Inferior parietal cortex (tissue), 1 donor: ENCODE results near the gene CARMIL1.

Experiments
- DNase-seq: peaks from one replicate; pipeline ENCODE4 v3.0.0-alpha.2; 2016; ENCODE audit errors: extremely low spot score

CARMIL1 gene

DNA sequence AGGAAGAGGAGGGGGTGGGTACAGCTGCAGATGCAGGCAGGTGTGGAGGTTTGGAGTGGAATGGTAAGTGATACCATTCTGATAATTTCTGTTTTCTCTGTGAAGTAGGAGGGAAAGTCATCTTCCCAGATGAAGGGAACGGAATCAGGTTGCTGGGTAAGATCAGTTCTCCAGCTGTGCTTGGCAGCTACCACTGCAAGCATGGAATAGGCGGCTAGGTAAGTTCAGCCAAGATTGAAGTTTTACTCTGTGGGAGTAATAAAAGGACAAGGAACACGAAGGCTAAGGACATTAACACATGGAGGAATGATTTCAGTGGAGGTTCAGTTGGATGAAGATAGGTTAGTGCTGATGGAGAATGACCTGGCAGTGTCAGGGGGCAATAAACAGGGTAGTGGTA is 128.3 kb downstream of the CARMIL1 start:
- DNase-seq, result no peak

DNA sequence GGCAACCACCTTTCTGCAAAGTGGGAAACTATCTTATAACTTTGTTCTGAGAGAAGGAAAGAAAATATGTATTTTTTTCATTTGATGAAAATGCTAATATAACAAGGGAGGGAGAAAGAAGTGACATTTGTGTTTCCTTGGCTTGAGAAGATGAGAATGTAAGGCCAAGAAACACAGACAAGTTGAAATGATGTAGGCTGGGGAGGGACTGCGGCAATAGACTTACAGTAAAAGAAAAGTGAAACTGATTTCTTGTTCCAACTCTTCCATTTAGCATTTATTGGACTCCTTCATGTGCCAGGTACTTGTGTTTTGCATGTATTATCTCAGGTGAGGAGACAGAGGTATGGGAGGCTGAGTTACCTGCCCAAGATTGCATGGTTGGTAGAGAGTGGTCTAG is 130.9 kb downstream of the CARMIL1 start:
- no peak for DNase-seq

DNA sequence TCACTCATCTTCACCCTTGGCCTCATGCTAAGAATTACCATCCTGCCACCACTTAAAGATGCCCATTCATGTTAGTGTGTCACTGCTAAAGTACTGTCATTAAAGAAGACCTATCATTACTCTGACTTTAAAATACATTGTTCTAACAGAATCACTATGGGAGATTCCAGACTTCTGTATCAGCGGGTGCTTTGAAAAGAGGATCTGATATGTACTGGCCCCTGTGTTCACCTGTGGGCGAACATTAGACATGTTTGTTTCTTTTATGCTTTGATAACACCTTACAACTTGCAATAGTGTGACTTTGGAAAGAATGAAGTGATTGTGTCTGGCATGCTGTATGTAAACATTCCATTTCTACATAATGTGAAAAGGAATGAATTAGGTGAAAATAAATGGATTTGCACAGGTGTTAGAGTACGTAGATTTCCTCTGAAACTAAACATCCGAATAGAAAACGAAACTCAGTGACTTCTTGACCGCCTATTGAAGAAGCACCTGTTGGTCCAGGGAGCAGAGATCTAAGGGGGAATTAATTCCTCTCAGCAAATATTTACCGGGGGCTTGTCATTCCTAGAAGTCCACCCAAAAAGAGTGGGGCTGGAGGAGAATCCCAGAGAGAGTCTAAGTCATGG is 132.3 kb downstream of the CARMIL1 start:
- DNase-seq, result no peak

DNA sequence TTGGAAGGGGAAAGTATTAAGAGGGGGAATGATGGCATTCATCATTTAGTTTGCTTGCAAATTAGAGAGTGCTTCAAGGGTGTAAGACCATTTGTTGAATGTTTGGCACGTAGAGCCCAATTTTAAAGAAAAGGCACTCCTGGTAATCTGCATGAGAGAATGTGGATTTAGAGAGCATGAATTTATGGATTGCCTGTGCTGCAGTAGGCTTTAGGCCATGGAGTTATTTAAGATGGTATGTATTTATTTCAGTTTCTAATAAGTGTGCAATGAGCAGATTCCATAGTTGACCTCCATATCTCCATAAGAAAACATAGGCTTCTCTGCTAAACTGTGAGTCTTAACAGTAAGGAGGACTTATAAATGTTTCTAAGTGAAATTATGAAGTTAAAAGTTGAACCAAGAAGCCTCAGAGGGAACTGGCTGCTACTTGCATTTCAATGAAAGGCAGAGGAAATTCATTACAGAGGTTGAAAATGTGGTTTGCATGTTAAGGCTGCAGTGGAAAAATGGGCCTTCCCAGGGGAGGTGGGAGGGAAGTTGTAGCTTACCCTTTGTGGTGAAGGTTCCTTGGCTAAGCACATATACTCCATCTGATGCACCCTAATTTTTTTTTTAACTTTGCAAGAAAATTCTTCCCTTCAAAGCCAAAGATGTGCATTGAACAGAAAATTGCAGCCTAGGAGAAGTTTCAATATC is 134.2 kb downstream of the CARMIL1 start:
- DNase-seq, result no peak

DNA sequence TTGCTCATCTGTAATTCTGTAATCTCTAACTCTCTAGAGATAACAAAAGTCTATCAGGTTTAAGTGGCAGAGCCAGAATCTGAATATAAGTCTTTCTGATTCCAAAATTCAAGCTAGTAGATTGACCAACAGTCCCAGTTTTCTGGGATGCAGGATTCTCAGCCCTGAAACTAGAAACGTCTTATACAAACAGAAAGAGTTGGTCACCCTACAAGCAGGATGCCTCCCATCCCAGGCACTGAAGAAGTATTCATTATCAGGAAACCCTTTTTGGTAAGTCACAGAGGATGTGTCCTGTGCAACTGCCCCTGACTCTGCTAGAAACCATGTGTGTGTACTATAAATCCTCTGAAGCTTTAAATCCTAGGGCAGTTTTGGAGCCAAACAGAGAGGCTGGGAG is 135.0 kb downstream of the CARMIL1 start:
- DNase-seq, result no peak

DNA sequence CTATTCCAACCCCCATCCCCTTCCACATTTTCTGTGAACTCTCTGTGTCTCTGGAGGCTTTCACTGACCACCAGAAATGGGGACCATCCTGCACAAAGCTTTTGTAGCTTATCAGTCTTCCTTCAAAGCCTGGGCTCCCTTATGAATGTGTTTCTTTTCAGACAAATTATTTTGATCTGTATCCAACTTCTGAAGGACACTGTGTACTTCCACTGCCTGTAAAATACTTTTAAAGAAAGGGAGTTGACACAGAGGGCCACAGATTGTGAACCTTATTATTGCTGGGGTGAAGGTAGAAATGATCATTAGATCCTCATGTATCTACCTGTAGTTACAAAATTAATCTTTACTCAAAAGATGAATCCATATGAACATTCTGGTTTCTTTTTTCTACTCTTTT is 135.6 kb downstream of the CARMIL1 start:
- no peak for DNase-seq

DNA sequence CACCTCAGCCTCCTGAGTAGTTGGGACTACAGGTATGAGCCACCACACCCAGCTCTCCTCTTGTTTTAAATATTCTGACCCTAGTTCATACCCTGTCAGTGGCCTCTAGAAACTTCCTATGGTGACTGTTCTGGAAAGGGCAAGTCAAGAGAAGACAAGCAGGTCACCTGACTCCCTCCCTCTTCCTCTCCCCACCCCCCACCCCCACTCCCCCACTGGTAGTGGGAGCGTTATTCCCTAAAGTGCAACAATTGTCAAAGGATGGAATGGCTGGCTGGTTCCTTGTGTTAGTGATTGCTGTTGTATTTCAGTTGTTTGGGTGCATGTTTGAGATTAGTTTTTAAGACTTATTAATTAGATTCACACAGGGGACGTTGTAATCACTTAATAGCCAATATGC is 136.1 kb downstream of the CARMIL1 start:
- DNase-seq, result no peak

DNA sequence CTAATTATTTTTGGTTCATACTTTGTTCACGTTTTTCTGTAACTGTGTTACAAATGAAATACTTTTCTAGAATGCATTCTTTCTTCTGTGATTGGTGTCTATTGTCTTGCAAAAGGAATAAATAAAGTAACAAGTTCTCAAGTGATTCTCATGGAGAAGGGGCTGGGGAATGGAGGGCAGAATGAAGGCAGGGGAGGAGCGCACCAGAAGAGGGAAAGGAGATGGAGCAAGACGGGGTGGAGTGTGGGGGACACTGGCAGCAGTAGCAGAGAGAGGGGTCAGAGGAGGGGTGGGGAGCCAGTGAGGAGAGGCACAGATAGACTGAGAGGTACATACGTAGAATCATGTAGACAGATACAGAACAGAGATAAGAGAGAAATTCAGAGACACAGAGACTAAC is 136.5 kb downstream of the CARMIL1 start:
- DNase-seq, result no peak

DNA sequence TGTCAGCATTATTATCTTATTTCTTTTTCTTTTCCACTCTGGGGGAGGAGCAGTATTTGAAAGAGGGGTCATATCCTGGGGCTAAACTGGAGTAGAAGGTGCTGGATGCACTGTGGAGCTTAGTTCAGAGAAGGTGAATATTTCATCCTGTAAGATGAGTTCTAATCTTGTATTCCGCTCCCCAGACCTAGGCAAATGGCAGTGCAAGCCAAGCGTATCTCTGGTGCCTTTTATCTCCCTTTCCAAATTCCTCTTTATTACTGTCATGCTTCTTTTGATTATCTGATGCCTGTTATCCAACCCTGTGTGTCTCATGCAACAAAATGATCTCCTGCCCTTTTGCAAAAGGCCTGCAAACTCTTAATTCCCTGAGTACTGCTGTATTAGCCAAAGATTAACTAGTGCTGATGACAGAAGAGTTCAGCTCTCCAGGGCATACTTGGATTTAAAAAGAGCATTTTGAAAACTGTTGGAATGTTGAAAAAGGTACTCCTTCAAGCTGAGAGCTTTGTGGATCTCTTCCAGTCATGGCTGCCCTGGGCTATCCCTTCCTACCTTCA is 138.0 kb downstream of the CARMIL1 start:
- no peak for DNase-seq

DNA sequence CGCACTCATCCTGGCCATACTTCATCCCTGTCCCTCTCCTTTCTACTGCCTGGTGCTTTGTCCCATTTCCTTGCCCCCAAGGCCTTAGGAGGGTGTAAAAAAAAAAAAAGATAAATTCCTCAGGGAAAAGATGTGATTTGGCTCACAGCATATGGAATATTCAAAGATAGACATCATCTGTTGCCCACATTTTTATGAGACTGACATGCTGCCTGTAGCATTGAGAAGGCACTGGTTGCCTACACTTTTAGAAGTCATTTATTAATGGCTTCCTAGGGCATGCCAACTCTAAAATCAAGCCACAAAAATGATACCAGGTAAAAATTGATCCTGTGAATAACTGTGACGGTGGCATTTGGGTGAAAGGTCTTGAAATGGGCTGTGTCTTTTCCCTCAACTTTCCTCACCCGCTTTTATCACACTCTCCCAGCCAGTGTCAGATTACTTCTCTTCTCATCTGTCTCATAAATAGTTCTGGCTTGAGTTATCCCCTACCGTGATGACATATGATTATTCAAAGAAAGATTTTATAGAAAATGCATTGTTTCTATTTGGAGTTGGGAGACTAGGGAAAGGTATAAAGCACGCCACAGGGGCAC is 139.4 kb downstream of the CARMIL1 start:
- no peak for DNase-seq

DNA sequence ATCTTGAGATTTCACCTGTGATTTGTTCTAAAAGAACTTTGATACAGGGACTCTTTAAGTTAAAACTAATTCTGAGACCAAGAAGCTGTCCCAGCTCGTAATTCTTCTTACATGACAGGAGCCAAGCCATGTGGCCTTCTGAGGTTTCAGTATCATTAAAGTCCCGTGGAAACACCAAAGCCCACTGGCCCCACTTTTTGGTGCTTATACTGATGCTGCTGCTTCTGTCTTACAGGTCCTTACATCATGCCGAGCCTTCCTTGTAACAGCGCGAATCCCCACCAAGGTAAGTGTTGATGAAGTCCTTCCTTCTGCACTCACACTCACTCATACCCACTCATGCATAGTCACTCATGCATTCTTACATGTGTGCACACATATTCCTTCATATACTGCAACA is 140.7 kb downstream of the CARMIL1 start:
- DNase-seq, result no peak

DNA sequence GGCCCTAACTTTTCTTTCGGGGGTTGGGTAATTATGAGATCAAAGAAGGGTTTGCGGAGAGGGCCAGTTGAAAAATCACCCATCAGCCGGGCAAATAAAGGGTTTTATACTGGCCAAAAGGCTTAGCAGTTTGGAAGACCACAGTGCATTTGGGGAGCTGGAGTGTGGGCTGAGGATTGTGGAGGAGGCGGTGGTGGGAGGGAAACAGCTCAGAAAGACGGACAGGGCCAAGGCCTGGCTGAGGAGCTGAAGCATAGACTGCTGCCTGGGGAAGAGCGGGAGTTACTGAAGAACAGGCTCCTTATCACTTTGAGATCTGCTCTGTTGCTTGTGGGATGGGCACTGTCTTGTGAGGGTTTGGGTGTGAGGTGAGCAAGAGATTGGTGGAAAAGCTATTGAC is 144.2 kb downstream of the CARMIL1 start:
- DNase-seq, result no peak

DNA sequence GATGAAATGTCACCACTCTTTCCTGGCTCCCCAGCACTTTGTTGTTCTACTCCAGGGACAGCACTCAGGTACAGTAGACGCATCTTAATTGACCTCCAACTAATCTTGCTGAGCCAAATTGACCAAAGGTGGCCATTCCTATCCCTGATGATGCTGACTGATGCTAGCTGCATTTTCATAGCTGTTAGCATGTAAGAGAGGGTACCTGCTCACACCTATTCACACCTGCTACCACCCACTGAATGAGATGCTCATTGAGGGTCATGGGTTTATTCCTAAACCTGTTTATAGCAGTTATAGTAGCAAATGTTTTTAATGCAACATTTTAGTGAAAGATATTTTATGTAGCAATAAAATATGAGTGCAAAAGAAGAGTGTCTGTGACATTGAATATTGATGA is 145.1 kb downstream of the CARMIL1 start:
- no peak for DNase-seq

DNA sequence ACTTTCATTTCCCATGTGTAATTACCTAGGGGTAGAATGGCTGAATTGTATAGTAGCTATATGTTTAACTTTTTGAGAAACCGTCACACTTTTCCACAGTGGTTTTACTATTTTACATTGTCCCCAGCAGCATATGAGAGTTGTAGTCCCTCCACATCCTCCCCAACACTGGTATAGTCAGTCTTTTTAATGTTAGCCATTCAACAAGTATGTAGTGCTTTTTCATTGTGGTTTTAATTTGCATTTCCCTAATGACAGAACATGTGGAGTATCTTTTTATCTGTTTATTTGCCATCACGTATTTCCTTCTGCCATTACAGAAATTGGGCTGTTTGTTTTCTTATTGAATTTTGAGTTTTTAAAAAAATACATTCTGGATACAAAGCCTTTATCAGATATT is 148.4 kb downstream of the CARMIL1 start:
- DNase-seq, result no peak

DNA sequence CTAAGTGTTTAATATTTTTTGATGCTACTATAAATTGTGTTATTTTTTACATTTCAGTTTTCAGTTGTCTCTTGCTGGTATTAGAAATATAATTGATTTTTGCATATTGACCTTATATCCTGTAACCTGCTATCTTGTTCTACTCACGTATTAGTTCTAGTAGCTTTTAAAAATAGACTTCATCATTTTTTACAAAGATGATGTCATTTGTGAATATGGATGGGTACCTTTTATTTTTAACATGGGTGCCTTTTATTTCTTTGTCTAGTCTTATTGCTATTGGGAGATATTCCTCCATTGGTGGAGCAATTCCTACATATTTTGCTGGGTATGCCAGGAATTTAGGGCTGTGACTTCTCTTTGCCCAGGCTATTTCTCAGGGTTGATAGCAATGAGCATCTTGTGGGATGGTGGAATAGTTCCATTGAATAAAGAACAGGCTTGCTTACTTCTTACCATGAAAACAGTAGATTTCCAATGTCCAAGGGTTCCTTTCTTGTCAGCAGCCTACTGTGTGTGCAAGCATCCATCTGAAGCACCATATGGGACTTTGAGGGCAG is 149.7 kb downstream of the CARMIL1 start:
- no peak for DNase-seq

DNA sequence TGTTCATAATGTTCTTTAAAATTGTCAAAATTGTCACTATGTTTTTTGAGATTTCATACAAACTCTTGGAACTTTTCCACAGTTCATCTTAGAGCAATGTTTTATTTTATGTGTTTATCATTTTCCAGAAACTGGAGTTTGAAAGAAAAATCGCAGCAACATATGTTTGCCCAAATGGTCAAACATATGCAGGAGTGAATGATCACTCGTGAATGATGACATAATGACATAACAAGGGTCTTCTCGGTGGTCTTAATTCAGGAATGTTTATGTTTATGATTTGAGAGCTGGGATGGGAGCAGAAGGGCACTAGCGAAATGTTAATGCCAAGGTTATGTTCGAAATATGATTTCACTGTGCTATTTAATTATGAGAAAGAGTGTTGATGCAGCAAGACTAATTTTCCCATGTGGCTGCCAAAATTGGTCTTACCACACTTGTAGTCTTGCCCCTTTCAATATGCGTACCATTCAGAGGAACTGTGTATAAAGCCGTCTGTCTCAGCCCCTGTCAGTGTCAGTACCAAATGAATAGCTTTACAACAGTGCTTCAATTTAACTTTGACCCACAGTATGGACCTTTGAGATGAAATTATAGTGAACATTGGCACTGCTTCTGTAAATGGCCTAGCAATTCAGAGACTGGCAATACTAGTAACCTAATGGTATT is 152.3 kb downstream of the CARMIL1 start:
- DNase-seq, result no peak

DNA sequence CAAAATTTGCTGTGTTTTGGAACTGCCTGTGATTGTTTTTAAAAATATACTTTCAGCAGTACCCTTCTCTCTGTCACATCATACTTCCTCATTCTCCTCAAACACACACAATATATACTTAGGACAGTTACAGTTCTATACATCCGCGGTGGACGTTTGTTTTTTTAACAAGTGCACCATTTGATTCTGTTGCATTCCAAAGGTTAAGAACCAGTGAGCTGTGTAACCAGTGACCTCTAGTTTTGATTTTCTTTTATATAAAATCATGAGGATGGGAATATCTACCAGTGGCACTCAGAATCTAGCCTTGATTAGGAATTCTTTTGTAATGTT is 152.8 kb downstream of the CARMIL1 start:
- DNase-seq, result no peak

DNA sequence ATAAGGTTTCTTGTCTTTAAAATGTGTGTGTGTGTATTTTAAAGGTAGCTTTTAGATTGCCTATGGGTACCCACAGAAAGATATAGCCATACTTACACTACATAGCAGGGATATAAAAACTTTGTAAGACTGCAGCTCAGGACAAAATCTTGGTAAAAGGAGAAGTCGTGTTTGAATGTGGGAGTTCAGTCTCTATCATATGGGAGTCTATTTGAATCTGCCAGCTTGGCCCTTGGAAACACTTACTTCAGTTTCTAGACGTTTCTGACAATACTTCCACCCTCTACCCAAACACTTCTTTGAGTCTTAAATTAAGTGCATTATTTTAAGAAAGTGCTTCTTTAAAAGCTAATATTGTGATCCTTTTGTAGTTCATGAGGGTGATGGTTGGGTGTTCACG is 155.7 kb downstream of the CARMIL1 start:
- no peak for DNase-seq

DNA sequence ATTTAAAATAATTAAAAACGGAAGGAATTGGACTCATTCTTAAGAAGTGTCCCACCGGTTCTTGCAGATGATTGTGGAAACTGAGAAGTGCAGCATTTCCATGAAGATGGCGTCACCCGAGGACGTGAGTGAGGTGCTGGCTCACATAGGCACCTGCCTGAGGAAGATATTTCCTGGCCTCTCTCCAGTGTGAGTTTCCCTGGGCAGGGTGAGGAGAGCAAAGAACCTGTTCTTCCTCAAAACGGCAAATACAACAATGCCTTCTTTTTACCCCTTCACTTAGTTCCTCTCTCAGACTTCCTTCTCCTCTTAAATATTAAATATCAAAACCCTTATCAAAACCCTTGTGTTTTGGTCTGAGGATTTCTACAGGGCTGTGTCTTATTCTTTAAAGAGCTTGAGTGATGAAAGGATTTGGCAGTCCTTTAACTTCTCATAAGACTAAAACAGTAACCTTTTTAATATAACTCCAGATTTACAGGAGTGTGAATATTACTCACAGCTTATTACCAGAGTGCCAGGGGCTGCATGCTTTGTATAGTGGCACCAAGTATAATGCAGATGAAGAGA is 156.3 kb downstream of the CARMIL1 start:
- no peak for DNase-seq

DNA sequence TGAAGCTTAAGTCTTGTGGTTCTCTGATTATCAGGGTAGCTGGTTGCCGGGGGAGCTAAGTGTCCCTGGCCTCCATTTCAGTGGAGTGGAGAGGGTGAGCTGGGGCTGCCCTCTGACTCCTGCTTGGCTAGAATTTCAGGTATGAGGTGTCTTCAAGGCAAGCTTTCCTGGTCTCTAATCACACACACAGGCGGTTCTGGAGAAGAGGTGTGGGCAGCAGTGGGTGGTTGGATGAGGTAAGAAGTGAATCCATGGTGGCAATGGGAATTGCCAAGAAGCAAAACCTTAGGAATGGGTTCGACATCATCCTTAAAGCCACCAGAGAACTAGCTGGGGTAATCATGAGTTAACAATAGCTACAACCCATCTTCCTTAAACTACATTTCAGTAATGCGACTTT is 157.6 kb downstream of the CARMIL1 start:
- DNase-seq, result no peak

DNA sequence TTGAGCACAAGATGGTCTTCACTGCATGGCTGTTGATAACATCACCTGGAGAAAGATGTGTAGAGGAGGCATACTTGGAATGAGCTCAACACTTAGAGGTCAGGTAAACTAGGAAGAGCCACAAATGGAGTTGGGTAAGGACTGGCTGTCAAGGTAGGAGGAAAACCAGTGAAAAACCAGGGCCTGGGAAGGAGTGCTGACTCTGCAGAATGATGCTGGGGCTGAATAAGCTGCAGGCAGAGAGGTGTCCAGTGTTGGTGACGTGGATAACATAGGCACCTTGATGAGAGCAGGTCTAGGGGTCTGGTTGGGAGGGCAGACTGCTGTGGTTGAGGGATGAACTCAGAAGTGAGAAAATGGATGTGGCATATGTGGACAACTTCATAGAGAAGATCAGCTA is 160.2 kb downstream of the CARMIL1 start:
- DNase-seq, result no peak

DNA sequence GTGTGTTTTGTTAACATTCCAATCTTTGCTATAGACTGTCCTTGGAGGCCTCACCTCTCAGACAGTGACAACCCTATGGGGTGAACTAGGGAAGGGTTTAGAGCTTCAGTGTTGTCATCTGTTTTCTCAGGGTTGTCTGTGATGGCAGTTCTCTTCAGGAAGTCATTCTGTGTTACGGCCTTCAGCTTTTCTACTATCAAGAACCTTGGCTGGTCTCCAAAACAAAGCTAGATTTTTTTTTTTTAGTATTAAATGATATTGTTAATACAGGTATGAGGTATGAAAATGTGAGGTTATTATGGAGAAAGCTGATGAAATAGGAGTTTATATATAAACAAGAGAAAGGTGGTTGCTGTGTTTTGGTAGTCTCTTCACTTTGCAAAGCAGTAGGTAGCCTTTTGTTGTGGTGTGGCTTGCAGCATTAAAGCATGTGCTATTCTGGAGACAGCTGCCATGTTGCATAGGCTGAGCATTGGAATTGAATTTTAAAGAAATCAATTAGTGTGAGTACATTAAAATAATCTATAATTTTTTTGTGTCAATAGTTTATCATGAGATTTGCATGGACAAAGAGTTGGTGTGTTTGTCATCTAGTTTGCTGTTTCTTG is 162.6 kb downstream of the CARMIL1 start:
- DNase-seq, result no peak
